Measurements from ENCODE around the gene TSPAN33.
"Not testable (repeated sequence)": the region's sequence is repeated elsewhere in the genome, so short reads cannot be mapped to it uniquely, and the experiment has no call there.

Gene TSPAN33

DNA sequence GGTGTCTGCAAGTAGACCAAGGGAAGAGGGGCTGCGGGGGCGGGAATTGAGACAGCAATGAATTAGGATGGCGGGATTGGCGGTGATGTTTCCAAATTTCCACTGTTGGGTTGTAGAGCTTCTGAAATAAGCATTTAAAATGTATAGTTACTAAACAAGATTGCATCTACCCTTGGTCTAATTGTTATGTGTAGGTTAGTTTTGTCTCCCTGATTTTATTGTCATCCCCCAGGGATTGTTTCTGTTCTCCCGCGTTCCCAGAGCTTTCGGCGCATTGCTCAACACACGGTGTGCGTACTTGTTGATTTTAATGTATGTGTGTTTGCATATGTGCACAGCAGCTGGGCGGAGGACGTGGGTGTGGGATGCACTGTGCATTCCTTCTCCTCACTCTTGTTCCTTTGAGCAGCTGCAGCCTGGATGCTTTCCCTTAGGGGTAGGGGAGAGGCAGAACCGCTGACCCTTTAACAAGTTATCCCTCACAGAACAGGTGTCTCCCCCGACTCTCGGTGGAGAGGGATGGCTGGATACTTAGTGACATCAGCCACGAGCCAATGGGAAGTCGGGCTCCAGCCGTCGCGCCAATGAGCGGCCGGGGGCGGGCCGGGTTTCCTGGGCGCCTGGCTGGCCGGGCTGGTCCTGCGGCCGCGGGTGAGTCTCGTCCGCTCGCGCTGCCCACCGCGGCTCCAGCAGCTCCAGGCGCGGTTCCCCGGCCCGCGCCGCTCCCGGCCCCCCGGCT, at the start of gene TSPAN33:
TSPAN33 (plus strand) TSS at position 613 of the 739 bp plus-strand sequence. CDS start 274 bp downstream, outside the sequence.
- DNase-seq, result peak; percentile 78 to 89

DNA sequence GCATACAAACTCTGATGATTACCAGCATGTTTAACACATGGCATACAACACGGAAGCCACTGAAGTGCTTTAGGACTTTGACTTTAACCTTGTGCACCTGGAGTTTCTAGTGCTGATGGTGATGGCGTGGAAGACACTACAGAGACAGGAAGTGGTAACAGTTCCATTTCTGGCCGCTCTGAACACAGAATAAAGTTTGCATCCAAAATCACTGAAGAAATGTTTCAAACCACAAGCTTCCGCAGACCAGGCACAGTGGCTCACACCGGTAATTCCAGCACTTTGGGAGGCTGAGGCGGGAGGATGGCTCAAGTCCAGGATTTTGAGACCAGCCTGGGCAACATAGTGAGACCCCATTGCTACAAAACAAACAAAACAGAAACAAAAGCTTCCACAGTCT, 49.2 kb upstream of the TSPAN33 start:
- no peak for DNase-seq

DNA sequence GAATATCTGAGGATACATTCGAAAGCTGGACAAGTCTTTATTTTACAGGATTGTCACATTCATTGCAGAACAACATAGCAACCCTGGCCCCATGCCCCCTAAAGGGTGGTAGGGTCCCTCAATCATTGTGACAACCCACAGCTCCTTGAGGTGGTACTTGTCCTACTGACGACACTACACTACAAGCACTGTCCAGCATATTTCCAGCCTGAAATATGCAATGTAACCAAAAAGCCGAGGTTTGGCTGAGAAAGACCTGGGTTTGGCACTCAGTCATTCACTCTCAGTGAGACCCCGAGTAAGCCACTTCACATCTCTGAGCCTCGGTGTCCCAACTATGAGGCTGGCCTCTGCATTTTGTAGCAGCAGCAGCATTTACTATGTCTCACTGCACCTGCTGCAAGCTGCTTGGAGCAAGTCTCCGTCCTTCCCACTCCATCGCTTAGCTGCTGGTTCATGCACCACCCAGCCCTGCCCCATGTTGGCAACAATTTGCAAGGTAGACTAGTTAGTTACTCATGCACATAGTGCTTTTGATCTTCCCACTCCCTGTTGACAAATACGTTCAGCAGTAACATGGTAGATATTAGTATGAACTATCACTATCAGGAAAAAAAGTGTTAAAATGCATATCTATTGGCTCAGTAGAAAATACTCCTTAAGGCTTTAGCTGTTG, 46.0 kb upstream of the TSPAN33 start:
- no peak for DNase-seq

- DNase-seq, result no peak
These were observed 43.7 kb upstream of the TSPAN33 start for GRCh38 chr7:129100827-129101166.

DNA sequence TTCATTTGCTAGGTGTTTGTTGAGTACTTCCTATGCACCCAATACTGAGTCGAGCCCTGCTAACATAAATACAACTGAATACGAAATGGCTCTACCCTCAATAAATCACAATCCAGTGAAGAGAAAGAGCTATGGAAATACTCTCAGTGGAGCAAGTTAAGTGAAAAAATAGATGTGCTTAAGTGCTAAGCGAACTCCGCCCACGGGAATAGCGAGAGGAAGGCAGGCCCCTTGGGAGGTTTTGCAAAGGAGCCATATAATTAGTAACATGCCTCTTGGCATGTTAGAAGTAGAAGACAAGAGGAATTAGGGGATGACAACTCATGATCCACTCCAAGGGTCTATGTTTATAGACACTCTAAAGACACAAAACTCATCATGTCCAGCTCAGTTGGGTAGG, 42.8 kb upstream of the TSPAN33 start:
- no peak for DNase-seq

- DNase-seq, result no peak
These were observed 40.8 kb upstream of the TSPAN33 start for GRCh38 chr7:129103561-129104324.

DNA sequence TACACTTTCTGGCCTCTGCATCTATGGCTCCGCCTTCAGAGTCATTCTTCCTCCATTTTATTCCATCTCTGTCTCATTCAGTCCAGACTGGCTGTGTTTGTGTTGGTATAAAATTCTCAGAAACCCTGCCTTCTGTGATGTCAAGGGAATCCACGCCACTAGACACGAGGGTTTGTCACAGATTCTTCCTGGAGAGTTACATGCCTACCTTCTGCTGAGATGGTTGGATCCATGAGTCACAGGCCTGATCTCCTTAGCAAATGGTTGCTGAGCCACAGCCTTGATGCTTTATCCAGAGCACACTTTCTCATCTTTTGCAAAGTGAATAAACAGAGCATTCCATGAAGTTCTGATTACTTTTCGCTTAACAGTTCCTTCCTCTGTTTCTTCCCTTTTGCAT, 35.9 kb upstream of the TSPAN33 start:
- DNase-seq, result no peak

GRCh38 chr7:129110258-129110981, 34.1 kb upstream of the TSPAN33 start:
- no peak for DNase-seq

DNA sequence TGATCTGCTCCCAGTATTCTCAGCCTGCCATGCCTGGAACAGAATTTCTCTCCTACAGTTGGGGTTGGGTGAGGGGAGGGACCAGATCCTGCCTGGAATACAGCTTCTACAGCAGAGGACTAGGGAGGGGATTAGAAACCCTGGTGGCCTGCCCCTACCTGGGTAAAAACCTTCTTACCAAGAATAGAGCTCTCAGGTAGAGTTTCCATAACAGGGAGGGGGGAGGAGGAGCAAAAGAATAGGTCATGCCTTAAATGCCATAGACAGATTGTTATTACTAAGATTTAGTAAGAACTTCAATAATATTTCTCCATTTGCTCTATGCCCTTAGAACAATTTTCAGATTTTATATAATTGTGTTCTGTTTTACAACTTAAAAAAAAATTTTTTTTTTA, 33.5 kb upstream of the TSPAN33 start:
- DNase-seq, result no peak

- no peak for DNase-seq
These were observed 28.8 kb upstream of the TSPAN33 start for GRCh38 chr7:129115676-129116075.

DNA sequence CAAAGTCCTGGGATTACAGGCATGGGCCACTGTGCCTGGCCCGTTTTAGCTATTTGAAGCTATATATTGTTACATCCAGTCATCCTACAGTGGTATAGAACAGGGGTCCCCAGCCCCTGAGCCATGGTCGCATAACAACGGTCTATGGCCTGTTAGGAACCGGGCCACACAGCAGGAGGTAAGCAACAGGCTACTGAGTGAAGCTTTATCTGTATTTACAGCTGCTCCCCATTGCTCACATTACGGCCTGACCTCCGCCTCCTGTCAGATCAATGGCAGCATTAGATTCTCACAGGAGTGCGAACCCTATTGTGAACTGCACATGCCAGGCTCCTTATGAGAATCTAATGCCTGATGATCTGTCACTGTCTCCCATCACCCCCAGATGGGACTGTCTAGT, 26.3 kb upstream of the TSPAN33 start:
- DNase-seq, result no peak

- DNase-seq, result no peak
These were observed 25.5 kb upstream of the TSPAN33 start for GRCh38 chr7:129118976-129119375.

GRCh38 chr7:129121501-129122077, 22.9 kb upstream of the TSPAN33 start:
- DNase-seq, result not testable (repeated sequence)

GRCh38 chr7:129122078-129122750, 22.3 kb upstream of the TSPAN33 start:
- DNase-seq, result no peak

GRCh38 chr7:129122751-129123509, 21.6 kb upstream of the TSPAN33 start:
- no peak for DNase-seq

GRCh38 chr7:129123510-129123857, 21.0 kb upstream of the TSPAN33 start:
- DNase-seq, result no peak

GRCh38 chr7:129126314-129126713, 18.2 kb upstream of the TSPAN33 start:
- no peak for DNase-seq

DNA sequence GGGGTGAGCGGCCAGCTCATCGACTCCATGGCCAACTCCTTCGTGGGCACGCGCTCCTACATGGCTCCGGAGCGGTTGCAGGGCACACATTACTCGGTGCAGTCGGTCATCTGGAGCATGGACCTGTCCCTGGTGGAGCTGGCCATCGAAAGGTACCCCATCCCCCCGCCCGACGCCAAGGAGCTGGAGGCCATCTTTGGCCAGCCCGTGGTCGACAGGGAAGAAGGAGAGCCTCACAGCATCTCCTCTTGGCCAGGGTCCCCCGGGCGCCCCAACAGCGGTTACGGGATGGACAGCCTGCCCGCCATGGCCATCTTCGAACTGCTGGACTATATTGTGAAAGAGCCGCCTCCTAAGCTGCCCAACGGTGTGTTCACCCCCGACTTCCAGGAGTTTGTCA, 17.4 kb upstream of the TSPAN33 start:
- DNase-seq, result no peak

DNA sequence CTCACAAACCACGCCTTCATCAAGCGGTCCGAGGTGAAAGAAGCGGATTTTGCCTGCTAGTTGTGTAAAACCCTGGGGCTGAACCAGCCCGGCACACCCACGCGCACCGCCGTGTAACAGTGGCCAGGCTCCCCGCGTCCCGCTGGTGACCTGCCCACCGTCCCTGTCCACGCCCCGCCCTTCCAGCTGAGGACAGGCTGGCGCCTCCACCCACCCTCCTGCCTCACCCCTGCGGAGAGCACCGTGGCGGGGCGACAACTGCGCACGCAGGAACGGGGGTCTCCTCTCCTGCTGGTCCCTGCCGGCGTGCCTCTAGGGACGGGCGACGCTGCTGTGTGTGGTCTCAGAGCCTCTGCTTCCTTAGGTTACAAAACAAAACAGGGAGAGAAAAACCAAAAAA, 16.9 kb upstream of the TSPAN33 start:
- no peak for DNase-seq

DNA sequence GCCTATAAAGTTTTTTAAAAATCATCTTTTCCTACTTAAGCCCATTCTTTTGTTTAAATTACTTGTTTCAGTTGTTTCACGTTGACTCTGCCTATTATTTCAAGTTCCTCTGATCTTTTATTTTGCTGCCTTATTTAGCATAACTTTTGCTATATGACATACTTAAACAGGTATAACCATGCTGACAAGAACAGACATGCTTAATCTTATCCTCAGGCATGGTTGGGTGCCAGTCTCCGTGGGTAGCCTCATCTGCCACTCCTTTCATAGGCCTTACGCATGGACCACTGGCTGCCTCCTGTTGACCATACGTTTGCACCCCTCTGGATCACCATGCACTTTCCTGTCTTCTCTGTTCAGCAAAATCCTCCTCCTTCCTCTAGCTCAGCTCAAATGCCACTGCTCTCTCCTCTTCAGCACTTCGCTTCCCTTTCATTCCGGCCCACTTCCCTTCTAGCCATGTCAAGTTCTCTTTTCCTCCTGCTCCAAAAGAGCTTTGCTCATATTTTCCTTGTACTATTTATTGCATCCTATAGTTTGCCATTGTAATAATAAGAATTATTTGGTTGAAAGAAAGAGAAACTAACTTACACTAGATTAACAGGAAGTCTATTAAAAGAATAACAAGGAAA, 10.0 kb upstream of the TSPAN33 start:
- peak in 1 of 2 experiments; percentile 18 for DNase-seq
